K562 (cell line): ENCODE data around the gene DOK3. TPM values are rescaled to one million over a fixed set of nuclear protein-coding genes. Genes with fewer than 3 reads are reported as not detected.

Experiments used
- BRF1 ChIP-seq: IDR thresholded peaks from 3 replicates; pipeline ENCODE4 v1.6.1; 2011; ENCODE audit warnings: borderline replicate concordance, mild to moderate bottlenecking; ENCODE audit not compliant: insufficient read length; ENCODE audit errors: extremely low read depth
- FOXK1 ChIP-seq: sonication (generic); formaldehyde crosslinking; IDR thresholded peaks from 2 replicates; pipeline ENCODE4 v1.8.0; 2022; ENCODE audit warnings: missing genetic modification reagents, mild to moderate bottlenecking, borderline replicate concordance
- KDM1A ChIP-seq, 2 experiments: fragments of 450-650 bp; IDR thresholded peaks; 2 replicates each; pipeline ENCODE4 v1.6.1; 2016; ENCODE audit warnings: mild to moderate bottlenecking in 2 of 2
- NCOA4 ChIP-seq: fragments of 450-650 bp; IDR thresholded peaks from 2 replicates; pipeline ENCODE4 v1.6.1; 2018; ENCODE audit warnings: mild to moderate bottlenecking; ENCODE audit not compliant: partially characterized antibody
- NONO ChIP-seq, 2 experiments: fragments of 200-400 bp in 1 of 2; fragments of 450-650 bp in 1 of 2; formaldehyde crosslinking in 1 of 2; IDR thresholded peaks; 2 replicates each; pipeline ENCODE4 v1.6.1; 2017; ENCODE audit warnings: low read depth in 2 of 2, mild to moderate bottlenecking in 2 of 2, moderate library complexity in 2 of 2, low read length in 1 of 2
- TARDBP ChIP-seq: fragments of 450-650 bp; IDR thresholded peaks from 2 replicates; pipeline ENCODE4 v1.6.1; 2016
- ZBTB1 ChIP-seq: sonication (generic); formaldehyde crosslinking; IDR thresholded peaks from 2 replicates; pipeline ENCODE4 v1.8.1; 2023; ENCODE audit warnings: missing genetic modification reagents, low read depth, mild to moderate bottlenecking, borderline replicate concordance
- ZNF696 ChIP-seq: fragments of 250-450 bp; sonication (Bioruptor Pico); conservative IDR thresholded peaks from 2 replicates; pipeline ENCODE4 v1.4.0; 2020; ENCODE audit warnings: mild to moderate bottlenecking, moderate library complexity
- ZSCAN29 ChIP-seq: fragments of 450-650 bp; IDR thresholded peaks from 2 replicates; pipeline ENCODE4 v1.6.1; 2017
- polyA plus RNA-seq, 8 experiments: library from polyadenylated mRNA; depleted of rRNA in 4 of 8; stranded (reverse) in 5 of 8; unstranded in 3 of 8; fragments of >200 nt; fragmentation: Nextera tagmentation in 2 of 8; fragmentation: Illumina TruSeq in 1 of 8; extraction: Ambion mirVana in 2 of 8; extraction: Trizol in 1 of 8; gene quantifications; 2 replicates each; pipeline versions ENCODE4 v1.2.1 to v1.2.3, GENCODE V29; 2011 to 2014; ENCODE audit warnings: inconsistent platforms in 1 of 8, missing spikeins in 1 of 8
- total RNA-seq, 7 experiments: library from RNA; depleted of rRNA in 6 of 7; stranded (reverse); fragments of >200 nt in 6 of 7; fragmentation: Illumina TruSeq in 2 of 7; extraction: Trizol in 2 of 7; gene quantifications; 2 replicates each; pipeline versions ENCODE4 v1.2.1 to v1.2.3, GENCODE V29; 2011 to 2021; ENCODE audit warnings: low replicate concordance in 1 of 7
- TF ChIP-seq, protein P1 (sequence below), 2 experiments: fragments of 450-650 bp; IDR thresholded peaks; 2 replicates each; pipeline ENCODE4 v1.6.1; 2016; ENCODE audit warnings: mild to moderate bottlenecking in 2 of 2, borderline replicate concordance in 1 of 2, low read depth in 1 of 2, moderate library complexity in 1 of 2
- TF ChIP-seq, protein P2 (sequence below): sonication (generic); formaldehyde crosslinking; IDR thresholded peaks from 2 replicates; pipeline ENCODE4 v1.8.1; 2023; ENCODE audit warnings: mild to moderate bottlenecking, missing genetic modification reagents
- TF ChIP-seq, protein P3 (sequence below): fragments of 450-650 bp; formaldehyde crosslinking; conservative IDR thresholded peaks from 2 replicates; pipeline ENCODE4 v1.4.0; 2022; ENCODE audit warnings: mild to moderate bottlenecking, missing genetic modification characterization
- TF ChIP-seq, protein P4 (sequence below): fragments of 250-450 bp; sonication (Bioruptor Pico); IDR thresholded peaks from 2 replicates; pipeline ENCODE4 v1.4.0; 2020; ENCODE audit warnings: mild to moderate bottlenecking

Gene DOK3
- total and polyA plus RNA-seq, 9 of the 15 experiments (the other 6 are each of a cell fraction or from before 2014, with no cell fraction given): 1.3 to 23.0 (median 8.0) TPM

DNA sequence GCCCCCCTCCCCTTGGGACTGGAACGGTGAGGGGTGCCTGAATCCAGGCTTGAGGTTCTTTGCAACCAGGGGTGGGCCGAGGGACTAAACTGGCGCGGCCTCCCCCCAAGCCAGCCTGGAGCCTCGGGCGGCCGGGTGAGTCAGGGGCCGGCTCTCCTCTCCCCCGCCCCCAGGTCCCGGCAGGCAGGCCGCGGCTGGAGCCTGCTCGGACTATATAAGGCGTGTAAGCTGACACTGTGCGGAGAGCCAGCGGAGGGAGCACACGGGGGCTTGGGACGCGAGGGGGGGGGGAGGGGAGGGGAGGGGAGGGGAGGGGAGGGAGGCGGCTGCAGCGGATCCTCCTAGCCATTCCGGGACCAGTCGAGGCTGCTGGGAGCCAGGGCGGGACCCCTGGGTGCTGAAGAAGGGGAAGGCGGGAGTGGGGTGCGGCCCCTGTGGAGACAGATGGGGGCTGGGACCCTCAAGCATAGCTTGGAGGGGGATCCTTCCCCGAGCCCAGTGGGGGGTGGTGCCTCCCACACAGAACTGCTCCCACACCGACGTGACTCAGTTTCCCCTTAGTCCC is 12.8 kb downstream of the DOK3 start (continued):
- TF ChIP-seq, protein P1, sequence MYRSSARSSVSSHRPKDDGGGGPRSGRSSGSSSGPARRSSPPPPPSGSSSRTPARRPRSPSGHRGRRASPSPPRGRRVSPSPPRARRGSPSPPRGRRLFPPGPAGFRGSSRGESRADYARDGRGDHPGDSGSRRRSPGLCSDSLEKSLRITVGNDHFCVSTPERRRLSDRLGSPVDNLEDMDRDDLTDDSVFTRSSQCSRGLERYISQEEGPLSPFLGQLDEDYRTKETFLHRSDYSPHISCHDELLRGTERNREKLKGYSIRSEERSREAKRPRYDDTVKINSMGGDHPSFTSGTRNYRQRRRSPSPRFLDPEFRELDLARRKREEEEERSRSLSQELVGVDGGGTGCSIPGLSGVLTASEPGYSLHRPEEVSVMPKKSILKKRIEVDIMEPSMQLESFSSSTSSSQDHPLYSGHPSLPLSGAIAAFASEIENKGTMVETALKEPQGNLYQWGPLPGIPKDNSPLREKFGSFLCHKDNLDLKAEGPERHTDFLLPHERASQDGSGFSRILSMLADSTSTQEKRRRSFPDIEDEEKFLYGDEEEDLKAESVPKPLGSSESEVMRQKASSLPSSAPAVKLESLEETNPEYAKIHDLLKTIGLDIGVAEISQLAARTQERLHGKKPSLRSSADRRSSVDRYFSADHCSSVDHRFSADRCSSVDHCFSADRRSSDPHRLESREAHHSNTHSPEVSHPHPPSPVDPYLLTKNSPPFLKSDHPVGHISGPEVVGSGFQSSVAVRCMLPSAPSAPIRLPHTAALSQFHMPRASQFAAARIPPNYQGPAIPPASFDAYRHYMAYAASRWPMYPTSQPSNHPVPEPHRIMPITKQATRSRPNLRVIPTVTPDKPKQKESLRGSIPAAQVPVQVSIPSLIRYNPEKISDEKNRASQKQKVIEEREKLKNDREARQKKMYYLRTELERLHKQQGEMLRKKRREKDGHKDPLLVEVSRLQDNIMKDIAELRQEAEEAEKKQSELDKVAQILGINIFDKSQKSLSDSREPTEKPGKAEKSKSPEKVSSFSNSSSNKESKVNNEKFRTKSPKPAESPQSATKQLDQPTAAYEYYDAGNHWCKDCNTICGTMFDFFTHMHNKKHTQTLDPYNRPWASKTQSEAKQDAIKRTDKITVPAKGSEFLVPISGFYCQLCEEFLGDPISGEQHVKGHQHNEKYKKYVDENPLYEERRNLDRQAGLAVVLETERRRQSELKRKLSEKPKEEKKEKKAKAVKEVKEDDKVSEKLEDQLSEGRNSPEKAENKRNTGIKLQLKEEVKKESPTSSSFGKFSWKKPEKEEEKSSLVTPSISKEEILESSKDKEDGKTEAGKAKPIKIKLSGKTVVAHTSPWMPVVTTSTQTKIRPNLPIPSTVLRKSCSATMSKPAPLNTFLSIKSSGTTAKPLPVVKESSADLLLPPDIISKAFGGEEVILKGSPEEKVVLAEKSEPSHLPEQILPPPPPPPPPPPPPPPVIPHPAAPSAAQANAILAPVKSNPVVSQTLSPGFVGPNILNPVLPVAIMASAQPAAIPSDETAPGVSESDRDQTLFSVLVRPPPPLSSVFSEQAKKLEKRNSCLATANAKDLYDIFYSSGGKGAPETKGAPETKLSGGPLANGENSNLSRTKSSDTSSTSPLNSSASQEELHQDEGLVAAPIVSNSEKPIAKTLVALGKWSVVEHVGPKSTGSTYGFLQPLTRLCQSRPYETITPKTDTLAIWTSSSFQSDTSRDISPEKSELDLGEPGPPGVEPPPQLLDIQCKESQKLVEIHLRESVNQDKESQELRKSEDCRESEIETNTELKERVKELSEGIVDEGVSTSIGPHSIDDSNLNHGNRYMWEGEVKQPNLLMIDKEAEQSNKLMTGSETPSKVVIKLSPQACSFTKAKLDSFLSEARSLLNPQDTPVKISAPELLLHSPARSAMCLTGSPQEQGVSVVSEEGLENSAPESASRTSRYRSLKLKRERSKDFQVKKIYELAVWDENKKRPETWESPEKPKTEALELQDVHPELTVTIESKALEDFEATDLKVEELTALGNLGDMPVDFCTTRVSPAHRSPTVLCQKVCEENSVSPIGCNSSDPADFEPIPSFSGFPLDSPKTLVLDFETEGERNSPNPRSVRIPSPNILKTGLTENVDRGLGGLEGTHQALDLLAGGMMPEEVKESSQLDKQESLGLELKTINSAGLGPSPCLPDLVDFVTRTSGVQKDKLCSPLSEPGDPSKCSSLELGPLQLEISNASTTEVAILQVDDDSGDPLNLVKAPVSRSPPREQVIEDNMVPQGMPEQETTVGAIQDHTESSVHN (IDR thresholded peaks at IDR 0.05; ENCODE audit: borderline replicate concordance in 1 of 2, low read depth in 1 of 2): no peak
- TF ChIP-seq KDM1A (IDR thresholded peaks at IDR 0.05) (peak in 1 of 2 experiments; percentile 63; a peak in 1 of 4 replicates), NONO (IDR thresholded peaks at IDR 0.05; ENCODE audit: low read depth in 2 of 2, low read length in 1 of 2) (no peak), BRF1 (no peak), NCOA4 (no peak), ZSCAN29 (no peak), ZNF696 (no peak), TARDBP (no peak), FOXK1 (CRISPR knock-in tag) (no peak), ZBTB1 (CRISPR knock-in tag) (no peak)
- TF ChIP-seq, protein P2, sequence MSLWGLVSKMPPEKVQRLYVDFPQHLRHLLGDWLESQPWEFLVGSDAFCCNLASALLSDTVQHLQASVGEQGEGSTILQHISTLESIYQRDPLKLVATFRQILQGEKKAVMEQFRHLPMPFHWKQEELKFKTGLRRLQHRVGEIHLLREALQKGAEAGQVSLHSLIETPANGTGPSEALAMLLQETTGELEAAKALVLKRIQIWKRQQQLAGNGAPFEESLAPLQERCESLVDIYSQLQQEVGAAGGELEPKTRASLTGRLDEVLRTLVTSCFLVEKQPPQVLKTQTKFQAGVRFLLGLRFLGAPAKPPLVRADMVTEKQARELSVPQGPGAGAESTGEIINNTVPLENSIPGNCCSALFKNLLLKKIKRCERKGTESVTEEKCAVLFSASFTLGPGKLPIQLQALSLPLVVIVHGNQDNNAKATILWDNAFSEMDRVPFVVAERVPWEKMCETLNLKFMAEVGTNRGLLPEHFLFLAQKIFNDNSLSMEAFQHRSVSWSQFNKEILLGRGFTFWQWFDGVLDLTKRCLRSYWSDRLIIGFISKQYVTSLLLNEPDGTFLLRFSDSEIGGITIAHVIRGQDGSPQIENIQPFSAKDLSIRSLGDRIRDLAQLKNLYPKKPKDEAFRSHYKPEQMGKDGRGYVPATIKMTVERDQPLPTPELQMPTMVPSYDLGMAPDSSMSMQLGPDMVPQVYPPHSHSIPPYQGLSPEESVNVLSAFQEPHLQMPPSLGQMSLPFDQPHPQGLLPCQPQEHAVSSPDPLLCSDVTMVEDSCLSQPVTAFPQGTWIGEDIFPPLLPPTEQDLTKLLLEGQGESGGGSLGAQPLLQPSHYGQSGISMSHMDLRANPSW (CRISPR knock-in tag): no peak
- TF ChIP-seq, protein P3, sequence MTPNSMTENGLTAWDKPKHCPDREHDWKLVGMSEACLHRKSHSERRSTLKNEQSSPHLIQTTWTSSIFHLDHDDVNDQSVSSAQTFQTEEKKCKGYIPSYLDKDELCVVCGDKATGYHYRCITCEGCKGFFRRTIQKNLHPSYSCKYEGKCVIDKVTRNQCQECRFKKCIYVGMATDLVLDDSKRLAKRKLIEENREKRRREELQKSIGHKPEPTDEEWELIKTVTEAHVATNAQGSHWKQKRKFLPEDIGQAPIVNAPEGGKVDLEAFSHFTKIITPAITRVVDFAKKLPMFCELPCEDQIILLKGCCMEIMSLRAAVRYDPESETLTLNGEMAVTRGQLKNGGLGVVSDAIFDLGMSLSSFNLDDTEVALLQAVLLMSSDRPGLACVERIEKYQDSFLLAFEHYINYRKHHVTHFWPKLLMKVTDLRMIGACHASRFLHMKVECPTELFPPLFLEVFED: no peak
- TF ChIP-seq, protein P4, sequence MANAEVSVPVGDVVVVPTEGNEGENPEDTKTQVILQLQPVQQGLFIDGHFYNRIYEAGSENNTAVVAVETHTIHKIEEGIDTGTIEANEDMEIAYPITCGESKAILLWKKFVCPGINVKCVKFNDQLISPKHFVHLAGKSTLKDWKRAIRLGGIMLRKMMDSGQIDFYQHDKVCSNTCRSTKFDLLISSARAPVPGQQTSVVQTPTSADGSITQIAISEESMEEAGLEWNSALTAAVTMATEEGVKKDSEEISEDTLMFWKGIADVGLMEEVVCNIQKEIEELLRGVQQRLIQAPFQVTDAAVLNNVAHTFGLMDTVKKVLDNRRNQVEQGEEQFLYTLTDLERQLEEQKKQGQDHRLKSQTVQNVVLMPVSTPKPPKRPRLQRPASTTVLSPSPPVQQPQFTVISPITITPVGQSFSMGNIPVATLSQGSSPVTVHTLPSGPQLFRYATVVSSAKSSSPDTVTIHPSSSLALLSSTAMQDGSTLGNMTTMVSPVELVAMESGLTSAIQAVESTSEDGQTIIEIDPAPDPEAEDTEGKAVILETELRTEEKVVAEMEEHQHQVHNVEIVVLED (CRISPR knock-in tag): no peak
